Measurements from ENCODE around the gene LDHAL6A.
A peak's percentile ranks its signal among the peaks of the same experiment; 100 is the strongest.

Gene LDHAL6A

DNA sequence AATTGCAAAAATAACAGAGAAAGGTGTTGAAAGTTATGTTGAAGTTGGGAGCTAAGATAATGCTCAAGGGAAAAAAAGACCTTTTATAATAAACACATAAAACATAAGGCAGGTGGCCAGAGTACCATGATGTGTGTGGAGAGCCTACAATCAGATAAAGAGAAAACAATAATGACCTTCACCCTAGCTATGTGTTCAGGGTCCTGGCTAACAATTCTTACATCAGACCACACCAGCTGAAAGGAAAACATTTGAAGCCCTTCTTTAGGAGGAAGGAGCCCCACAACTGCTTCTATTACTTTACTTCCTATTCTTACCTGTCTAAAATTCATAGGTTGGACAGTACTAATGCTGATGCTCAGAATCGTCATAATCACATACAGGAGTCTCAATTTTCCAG, 68.6 kb downstream of the LDHAL6A start:
- no peaks in the 10 kb centered on the region for H3K9me3 Mint-ChIP-seq
- H3K27ac Mint-ChIP-seq, result peak overlapping the region in 1 of 3 experiments; percentile 35
- peaks cover 21% of the 10 kb centered on the region for H3K36me3 Mint-ChIP-seq (ENCODE audit: low read depth)
- TF ChIP-seq, protein P1, sequence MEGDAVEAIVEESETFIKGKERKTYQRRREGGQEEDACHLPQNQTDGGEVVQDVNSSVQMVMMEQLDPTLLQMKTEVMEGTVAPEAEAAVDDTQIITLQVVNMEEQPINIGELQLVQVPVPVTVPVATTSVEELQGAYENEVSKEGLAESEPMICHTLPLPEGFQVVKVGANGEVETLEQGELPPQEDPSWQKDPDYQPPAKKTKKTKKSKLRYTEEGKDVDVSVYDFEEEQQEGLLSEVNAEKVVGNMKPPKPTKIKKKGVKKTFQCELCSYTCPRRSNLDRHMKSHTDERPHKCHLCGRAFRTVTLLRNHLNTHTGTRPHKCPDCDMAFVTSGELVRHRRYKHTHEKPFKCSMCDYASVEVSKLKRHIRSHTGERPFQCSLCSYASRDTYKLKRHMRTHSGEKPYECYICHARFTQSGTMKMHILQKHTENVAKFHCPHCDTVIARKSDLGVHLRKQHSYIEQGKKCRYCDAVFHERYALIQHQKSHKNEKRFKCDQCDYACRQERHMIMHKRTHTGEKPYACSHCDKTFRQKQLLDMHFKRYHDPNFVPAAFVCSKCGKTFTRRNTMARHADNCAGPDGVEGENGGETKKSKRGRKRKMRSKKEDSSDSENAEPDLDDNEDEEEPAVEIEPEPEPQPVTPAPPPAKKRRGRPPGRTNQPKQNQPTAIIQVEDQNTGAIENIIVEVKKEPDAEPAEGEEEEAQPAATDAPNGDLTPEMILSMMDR (IDR thresholded peaks at IDR 0.05; ENCODE audit: unreplicated experiment in 3 of 3), result no peak
- no peaks in the 10 kb centered on the region for H3K27me3 Mint-ChIP-seq (ENCODE audit: low read depth)
- peak overlapping the region; percentile 36 to 63 (median 63) for H3K4me3 Mint-ChIP-seq
- H3K4me1 Mint-ChIP-seq, result peaks cover 31% of the 10 kb centered on the region

DNA sequence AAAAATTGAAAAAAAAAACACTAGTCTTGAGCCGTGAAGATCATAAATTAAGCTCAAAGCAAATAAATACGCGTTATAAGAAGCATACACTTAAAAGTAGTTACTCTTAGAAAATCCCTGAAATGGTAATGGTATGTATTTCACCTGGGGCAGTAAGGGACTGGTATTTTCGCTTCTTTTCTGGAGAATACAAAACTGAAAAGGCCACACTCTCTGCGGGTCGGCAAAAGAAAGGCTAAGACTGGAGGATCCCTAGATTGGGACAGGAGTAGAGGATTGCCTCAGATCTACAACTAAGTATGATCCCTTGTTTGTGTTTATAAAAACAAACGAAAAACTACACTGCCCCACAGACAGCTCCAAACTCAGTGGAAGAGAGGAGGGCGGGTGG, 70.5 kb downstream of the LDHAL6A start:
- Mint-ChIP-seq H3K4me3 (peak overlapping the region; percentile 100), H3K27ac (peak overlapping the region; percentile 98 to 99 (median 99)), H3K27me3 (ENCODE audit: low read depth) (no peaks in the 10 kb centered on the region), H3K9me3 (no peaks in the 10 kb centered on the region), H3K4me1 (peaks cover 31% of the 10 kb centered on the region), H3K36me3 (ENCODE audit: low read depth) (peaks cover 23% of the 10 kb centered on the region)
- TF ChIP-seq, protein P1 (IDR thresholded peaks at IDR 0.05; ENCODE audit: unreplicated experiment in 3 of 3), result no peak

DNA sequence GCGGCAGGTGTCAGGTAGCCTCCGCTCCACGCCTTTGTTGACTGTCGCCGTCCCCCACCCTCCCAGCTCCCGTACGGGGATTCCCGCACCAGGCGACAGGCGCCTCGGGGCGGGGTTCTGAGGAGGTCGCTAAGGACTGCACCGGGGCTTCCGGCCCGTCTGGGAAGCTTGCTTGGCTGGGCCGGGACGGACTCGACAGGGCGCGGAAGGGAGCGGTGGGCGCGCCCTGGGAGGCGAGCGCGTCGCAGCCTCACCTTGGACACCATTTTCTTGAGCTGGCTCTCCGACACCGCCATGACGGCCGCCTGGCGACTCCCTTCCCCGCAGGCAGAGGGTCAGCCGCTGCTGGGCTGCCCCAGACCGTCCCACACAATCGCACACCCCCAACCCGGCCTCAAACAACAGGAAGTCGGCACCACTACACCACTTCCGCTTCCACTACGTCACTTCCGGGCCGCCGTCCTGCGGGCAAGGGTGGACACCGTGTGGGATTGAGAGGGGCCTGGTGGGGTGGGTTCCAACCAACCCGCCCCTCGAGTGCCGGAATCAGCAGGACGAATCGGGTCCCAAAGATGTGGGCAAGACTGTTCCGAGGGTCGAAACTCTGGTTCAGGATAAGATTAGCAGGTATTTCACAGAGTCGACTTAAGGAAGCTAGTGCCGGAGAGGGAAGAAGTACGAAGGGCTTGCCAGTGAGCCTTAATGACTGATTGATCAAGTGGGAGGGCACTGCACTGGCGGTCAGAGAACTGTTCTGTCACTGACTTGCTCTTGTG, 71.1 kb downstream of the LDHAL6A start, which contains the start of gene TSG101:
Gene TSG101 (minus strand): TSS at position 422 of the 776 bp plus-strand sequence. CDS start 126 bp downstream, at position 296.
- Mint-ChIP-seq H3K9me3 (no peaks in the 10 kb centered on the region), H3K36me3 (ENCODE audit: low read depth) (peaks cover 26% of the 10 kb centered on the region), H3K4me3 (peak within 1 kb of the TSS; percentile 100), H3K27me3 (ENCODE audit: low read depth) (no peaks in the 10 kb centered on the region), H3K27ac (peak within 1 kb of the TSS; percentile 98 to 99 (median 99)), H3K4me1 (peaks cover 31% of the 10 kb centered on the region)
- TF ChIP-seq, protein P1 (IDR thresholded peaks at IDR 0.05; ENCODE audit: unreplicated experiment in 3 of 3), result no peak

DNA sequence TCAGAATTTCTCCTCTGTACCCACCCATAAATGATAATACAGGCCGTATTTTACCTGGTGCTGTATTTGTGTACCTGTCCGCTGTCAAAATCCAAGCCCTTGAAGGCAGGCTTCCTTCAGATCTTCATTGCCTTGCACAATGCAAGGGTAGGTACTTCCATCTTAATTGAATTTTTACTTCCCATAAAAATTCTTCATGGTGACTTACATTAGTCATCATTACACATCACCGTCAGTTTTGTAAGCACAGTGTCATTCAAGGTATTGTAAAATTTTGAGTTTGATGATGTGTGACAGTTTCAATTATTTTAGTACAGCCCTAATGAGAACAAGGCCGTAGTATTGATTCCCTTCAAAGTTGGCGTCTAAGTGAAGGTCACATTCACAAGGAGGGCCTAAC, 71.9 kb downstream of the LDHAL6A start:
- TF ChIP-seq, protein P1 (IDR thresholded peaks at IDR 0.05; ENCODE audit: unreplicated experiment in 3 of 3), result no peak
- Mint-ChIP-seq H3K27ac (peak overlapping the region; percentile 98 to 99 (median 99)), H3K36me3 (ENCODE audit: low read depth) (peaks cover 19% of the 10 kb centered on the region), H3K4me3 (peak overlapping the region; percentile 100), H3K9me3 (no peaks in the 10 kb centered on the region), H3K27me3 (ENCODE audit: low read depth) (no peaks in the 10 kb centered on the region), H3K4me1 (peaks cover 31% of the 10 kb centered on the region)

All from nephron (organoid).